ENCODE results near the gene EIF3F.

EIF3F gene

DNA sequence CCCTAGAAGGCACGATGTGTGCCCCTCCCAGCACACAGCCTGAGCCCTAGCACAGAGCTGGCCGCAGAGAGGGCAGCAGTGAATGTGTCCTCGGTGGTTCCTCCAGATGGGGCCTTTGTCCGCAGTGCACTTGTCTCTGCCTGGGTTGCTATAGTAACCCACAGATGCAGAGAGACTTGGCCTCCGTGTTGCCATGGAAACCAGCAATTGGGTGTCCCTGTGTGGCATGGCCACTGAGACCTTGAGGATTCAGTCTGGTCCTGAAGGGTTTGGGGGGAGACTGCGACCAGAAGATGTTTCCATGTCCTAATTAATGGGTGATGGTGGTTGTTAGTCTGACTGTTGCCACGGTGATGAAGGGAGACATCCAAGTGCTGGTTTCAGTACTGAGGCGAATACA is 51.3 kb downstream of the EIF3F start:
- no peaks in the 10 kb centered on the region for H3K9me3 Mint-ChIP-seq
- H3K4me1 Mint-ChIP-seq: peaks cover 14% of the 10 kb centered on the region
- DNase-seq (ENCODE audit: low spot score in 2 of 2) (no peak), ATAC-seq (no peak)
- no peaks in the 10 kb centered on the region for H3K36me3 Mint-ChIP-seq
- H3K4me3 Mint-ChIP-seq: no peak overlapping the region
- H3K27ac Mint-ChIP-seq: no peak overlapping the region

DNA sequence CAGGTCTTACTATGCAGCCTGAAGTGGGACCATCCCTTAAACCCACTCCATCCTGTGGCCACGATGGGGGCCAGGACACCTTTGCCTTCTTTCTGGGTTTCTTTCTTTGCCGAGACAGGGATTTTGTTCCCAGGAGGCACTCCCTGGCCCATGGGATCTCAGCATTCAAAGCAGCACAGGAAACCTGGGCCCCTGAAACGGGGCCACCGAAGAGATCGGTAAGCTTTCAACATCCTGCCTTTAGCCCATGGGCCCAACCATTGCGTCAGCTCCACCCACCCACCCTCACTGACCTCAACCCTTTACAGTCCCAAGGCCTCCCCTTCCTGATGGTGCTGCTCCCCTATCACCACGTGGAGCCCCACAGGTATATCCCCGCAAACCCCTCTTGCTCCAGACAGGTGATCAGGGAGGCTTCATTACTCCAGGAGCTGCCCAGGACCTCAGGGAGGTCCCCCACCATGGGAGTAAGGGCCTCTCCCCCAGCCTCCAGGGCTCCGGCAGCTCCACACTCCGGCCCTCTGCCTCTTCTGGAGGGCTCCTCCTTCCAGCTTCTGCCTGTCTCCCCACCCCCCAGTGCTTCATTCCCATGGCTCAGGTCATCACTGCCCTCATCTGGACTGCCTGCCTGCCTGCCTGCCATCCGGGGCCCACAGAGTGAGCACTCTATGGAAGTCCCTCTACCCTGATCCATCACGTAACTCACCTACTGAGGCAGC is 51.8 kb downstream of the EIF3F start:
- Mint-ChIP-seq H3K9me3 (no peaks in the 10 kb centered on the region), H3K36me3 (no peaks in the 10 kb centered on the region), H3K4me1 (peaks cover 10% of the 10 kb centered on the region), H3K27ac (no peak overlapping the region), H3K4me3 (no peak overlapping the region)
- ATAC-seq: peak; percentile 17
- DNase-seq (ENCODE audit: low spot score in 2 of 2): peak in 1 of 2 donors; percentile 35

DNA sequence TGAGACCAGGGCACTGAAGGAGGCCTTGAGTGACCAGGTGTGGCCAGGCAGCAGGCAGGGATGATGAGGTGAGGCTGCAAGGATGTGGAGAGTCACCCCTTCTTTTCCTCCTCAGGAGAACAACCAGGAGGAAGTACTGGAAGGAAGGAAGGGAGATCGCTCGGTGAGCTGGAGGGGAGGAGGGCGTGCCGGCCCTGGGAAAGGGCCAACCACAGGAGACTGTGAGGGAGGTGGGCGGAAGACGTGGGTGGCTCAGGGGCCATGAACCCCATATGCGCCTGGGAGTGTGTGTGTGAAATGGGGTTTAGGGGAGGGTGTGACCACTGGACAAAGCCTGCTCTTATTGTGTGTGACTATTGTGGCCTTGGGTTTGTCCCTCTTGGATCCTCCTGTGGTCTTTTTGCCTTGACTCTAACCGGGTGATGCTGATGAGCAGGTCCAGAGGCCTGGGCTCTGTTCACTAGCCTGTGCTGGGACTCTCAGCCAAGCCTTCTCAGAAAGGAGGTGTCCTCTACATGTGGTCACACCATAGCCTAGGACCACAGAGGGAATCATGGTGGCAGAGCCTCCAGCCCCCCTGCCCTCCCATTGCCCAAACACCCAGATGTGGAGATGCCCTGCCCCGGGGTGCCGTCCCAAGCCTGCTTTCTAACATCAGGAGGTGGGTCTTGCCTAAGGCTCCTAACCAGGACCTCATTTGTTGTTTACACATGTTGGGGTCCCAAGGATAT is 52.6 kb downstream of the EIF3F start:
- Mint-ChIP-seq H3K27ac (no peak overlapping the region), H3K4me3 (no peak overlapping the region), H3K4me1 (peaks cover 10% of the 10 kb centered on the region), H3K36me3 (no peaks in the 10 kb centered on the region), H3K9me3 (no peaks in the 10 kb centered on the region)
- no peak for ATAC-seq
- peak in 1 of 2 donors; percentile 35 for DNase-seq (ENCODE audit: low spot score in 2 of 2)

DNA sequence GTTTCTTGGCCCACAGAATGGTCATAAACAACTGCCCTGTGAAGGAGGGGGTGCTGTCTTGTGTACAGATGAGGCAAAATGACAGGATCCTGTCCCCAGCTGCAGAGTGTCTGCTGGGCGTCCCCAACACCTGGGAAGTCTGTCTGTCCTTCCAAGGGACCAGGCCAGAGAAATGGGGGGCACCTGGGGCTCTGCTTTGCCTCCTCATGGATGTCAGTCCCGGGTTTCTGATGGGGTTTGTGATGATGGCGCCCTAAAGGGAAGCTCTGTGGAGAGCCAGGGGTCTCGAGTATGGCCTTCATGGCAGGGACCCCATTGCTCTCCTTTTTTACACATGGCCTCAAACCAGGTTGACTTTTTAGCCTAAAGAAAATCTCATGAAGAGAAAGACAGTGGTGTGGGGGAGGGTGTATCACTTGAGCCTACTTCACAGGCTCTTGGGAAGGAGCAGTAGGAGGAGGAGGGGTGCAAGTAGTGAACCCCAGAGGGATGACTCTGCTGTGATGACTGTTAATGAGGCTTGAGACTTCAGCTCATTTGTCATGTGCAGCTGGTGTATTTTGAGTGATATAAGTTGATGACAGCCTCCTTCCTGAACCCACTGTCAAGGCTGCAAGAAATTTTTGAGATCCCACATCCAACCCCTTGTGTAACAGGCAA is 53.3 kb downstream of the EIF3F start:
- Mint-ChIP-seq H3K27ac (no peak overlapping the region), H3K4me1 (peaks cover 10% of the 10 kb centered on the region), H3K4me3 (no peak overlapping the region), H3K9me3 (no peaks in the 10 kb centered on the region), H3K36me3 (no peaks in the 10 kb centered on the region)
- ATAC-seq (no peak), DNase-seq (ENCODE audit: low spot score in 2 of 2) (peak in 1 of 2 donors; percentile 29)

DNA sequence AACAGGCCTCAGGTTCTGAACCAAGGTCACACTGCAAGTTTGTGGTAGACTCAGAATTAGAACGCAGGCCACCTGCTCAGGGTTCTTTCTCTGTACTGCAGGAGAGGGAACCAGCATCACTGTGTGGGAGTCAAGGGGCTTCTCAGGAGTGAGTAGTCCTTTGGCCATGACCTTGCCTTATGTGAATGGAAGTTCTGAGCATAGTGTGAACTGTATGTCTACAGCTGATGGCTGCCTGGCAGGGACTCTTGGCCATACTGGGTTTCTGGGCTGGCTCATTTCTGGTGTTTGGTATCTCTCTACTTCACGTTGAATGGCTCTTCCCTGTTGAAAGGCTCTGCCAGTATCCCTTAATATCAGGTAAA is 53.8 kb downstream of the EIF3F start:
- Mint-ChIP-seq H3K9me3 (no peaks in the 10 kb centered on the region), H3K4me3 (no peak overlapping the region), H3K4me1 (peaks cover 10% of the 10 kb centered on the region), H3K27ac (no peak overlapping the region), H3K36me3 (no peaks in the 10 kb centered on the region)
- ATAC-seq: no peak
- peak in 1 of 2 donors; percentile 36 for DNase-seq (ENCODE audit: low spot score in 2 of 2)

DNA sequence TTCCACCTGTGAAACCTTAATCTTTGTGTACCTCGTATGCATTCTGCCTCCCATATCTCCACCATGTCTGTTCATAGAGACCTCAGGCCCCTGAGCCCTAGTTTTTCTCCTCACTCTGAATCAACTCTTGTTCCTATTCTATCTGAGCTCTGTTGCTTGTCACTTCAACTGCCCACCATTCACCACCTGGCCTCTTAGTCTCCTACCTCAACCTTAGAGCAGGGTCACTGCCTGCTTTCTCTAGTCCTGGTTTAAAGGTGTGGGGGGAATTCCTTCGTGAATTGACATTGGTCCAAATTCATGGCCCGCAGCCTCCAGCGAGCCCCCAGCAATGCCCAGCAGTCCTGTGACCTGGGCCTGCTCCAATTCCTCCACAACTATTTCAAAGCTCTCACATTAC is 54.4 kb downstream of the EIF3F start:
- peak in 1 of 2 donors; percentile 18 for DNase-seq (ENCODE audit: low spot score in 2 of 2)
- Mint-ChIP-seq H3K9me3 (no peaks in the 10 kb centered on the region), H3K4me1 (peaks cover 10% of the 10 kb centered on the region), H3K27ac (no peak overlapping the region), H3K36me3 (no peaks in the 10 kb centered on the region), H3K4me3 (no peak overlapping the region)
- ATAC-seq: no peak

DNA sequence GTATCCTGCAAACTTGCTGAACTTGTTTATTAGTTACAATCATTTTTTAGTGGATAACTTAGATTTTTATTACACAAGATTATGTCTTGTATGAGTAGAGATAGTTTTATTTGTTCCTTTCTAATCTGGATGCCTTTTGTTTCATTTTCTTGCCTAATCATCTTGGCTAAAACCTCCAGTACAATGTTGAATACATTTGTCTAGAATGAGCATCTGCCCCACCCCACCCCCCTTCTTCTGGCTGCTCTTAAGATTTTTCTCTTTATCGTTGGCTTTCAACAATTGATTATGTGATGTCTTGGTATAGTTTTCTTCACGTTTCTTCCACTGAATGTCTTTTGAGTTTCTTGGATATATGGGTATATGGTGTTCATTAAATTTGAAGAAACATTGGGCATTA is 56.6 kb downstream of the EIF3F start:
- ATAC-seq: no peak
- Mint-ChIP-seq H3K4me3 (no peak overlapping the region), H3K4me1 (peaks cover 5% of the 10 kb centered on the region), H3K27ac (no peak overlapping the region), H3K36me3 (no peaks in the 10 kb centered on the region), H3K9me3 (no peaks in the 10 kb centered on the region)
- no peak for DNase-seq (ENCODE audit: low spot score in 2 of 2)

DNA sequence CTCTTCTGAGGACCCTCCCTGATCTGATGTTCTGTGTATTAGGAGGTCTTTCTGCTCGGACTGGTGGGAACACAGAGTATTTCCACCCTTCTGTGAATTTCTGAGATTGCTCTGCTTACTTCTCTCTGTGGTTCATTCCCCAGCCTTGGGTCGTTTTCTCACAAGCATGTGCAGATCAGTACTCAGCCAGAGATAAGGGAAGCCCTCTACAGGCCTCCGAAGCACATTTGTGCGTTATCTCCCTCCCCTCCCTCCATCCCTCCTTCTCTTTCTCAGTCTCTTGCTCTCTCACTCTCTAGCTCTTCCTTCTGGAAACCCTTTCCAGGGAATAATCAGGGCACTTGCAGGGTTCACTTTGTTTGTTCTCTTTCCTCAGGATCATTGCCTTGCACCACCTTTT is 58.7 kb downstream of the EIF3F start:
- Mint-ChIP-seq H3K4me3 (no peak overlapping the region), H3K36me3 (no peaks in the 10 kb centered on the region), H3K27ac (no peak overlapping the region), H3K9me3 (no peaks in the 10 kb centered on the region), H3K4me1 (no peaks in the 10 kb centered on the region)
- DNase-seq (ENCODE audit: low spot score in 2 of 2) (peak in 1 of 2 donors; percentile 22), ATAC-seq (no peak)

DNA sequence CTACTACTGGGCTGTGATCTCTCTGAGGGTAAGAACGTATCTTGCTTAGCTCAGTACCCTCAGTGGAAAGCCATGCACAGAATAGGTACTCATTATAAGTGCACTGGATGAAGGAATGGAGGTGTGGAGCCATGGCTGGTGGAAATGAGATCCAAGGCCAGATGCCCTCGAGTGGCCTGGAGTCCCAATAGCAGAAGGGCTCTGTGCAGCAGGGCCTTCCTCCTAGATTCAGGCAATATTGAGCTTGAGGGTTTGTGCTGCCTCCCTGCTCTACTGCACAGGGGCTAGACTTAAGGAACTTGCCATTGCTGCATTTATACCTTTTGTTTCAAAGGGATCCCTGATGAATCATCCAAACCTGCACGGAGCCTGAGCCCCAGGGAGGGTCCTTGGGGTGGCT is 60.2 kb downstream of the EIF3F start:
- H3K4me1 Mint-ChIP-seq: no peaks in the 10 kb centered on the region

DNA sequence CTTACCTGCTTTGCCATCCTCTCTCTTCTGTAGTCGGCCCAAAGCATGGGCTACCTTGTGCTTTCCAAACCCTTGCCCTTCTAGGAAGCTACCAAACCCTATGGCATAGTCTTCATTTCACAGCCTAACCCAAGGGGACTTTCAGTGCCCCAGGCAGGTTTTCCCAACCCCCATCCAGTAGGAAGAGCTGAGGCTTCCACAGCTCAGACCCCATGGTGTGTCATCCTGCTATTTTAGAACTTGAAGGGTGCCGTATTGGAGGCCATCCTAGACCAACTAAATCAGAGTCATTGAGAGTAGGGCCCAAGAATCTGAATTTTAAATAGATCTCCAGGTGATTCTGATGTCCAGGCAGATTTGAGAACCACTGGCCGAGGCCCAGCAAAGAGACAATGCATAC is 61.9 kb downstream of the EIF3F start:
- no peaks in the 10 kb centered on the region for H3K9me3 Mint-ChIP-seq
- no peak overlapping the region for H3K27ac Mint-ChIP-seq
- H3K4me1 Mint-ChIP-seq: no peaks in the 10 kb centered on the region
- no peak overlapping the region for H3K4me3 Mint-ChIP-seq
- no peaks in the 10 kb centered on the region for H3K36me3 Mint-ChIP-seq
- ATAC-seq (no peak), DNase-seq (ENCODE audit: low spot score in 2 of 2) (no peak)

More for the DNA sequence above, 60.2 kb downstream of the EIF3F start:
- Mint-ChIP-seq H3K36me3 (no peaks in the 10 kb centered on the region), H3K4me3 (no peak overlapping the region), H3K9me3 (no peaks in the 10 kb centered on the region), H3K27ac (no peak overlapping the region)
- no peak for ATAC-seq
- DNase-seq (ENCODE audit: low spot score in 2 of 2): peak in 1 of 2 donors; percentile 28

Measured in stimulated activated effector memory CD8-positive, alpha-beta T cell treated with anti-CD3 and anti-CD28 coated beads, Interleukin-12 subunit alpha, Interleukin-12 subunit beta, amount 100 ng/mL, for 72 hours (primary cell).